ENCODE measurements around the gene CES4A. TPM values are rescaled to one million over a fixed set of nuclear protein-coding genes. Genes with fewer than 3 reads are reported as not detected.

Gene CES4A
- total and polyA plus RNA-seq, 9 of the 15 experiments (the other 6 are each of a cell fraction or from before 2014, with no cell fraction given): 0.09 to 0.13 (median 0.11) TPM; not detected in 6

- TF ChIP-seq, protein P1, sequence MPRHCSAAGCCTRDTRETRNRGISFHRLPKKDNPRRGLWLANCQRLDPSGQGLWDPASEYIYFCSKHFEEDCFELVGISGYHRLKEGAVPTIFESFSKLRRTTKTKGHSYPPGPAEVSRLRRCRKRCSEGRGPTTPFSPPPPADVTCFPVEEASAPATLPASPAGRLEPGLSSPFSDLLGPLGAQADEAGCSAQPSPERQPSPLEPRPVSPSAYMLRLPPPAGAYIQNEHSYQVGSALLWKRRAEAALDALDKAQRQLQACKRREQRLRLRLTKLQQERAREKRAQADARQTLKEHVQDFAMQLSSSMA (CRISPR knock-in tag; IDR thresholded peaks at IDR 0.05): peak; percentile 73; the same call in 1 of the 2 replicates
- TF ChIP-seq CREB5 (CRISPR knock-in tag; IDR thresholded peaks at IDR 0.05) (no peak), MBD1 (CRISPR knock-in tag; IDR thresholded peaks at IDR 0.05) (no peak), BRF1 (IDR thresholded peaks at IDR 0.05; ENCODE audit: borderline replicate concordance, extremely low read depth, insufficient read length) (no peak), CBFA2T2 (conservative IDR thresholded peaks at IDR 0.05) (no peak), RAD51 (IDR thresholded peaks at IDR 0.05; ENCODE audit: borderline replicate concordance, low read depth) (no peak), UBTF (IDR thresholded peaks at IDR 0.05; ENCODE audit: borderline replicate concordance in 1 of 2, low read depth in 2 of 2, low read length in 2 of 2) (peak; percentile 86 to 89; a peak in 2 of 4 replicates), SMAD4 (CRISPR knock-in tag; conservative IDR thresholded peaks at IDR 0.05) (peak; percentile 60; the same call in 1 of the 2 replicates), BMI1 (IDR thresholded peaks at IDR 0.05; ENCODE audit: low read length) (no peak), KDM2B (CRISPR knock-in tag; IDR thresholded peaks at IDR 0.05) (peak; percentile 73; the same call in 1 of the 2 replicates), SMC3 (conservative IDR thresholded peaks at IDR 0.05; ENCODE audit: insufficient read depth, low read depth, low read length) (no peak), CAMTA2 (CRISPR knock-in tag; conservative IDR thresholded peaks at IDR 0.05) (no peak), ZNF696 (CRISPR knock-in tag; conservative IDR thresholded peaks at IDR 0.05) (no peak), CBX1 (IDR thresholded peaks at IDR 0.05; ENCODE audit: low read depth) (peak; percentile 72; the same call in 1 of the 2 replicates), ZBTB5 (IDR thresholded peaks at IDR 0.05) (no peak), ZNF140 (CRISPR knock-in tag; IDR thresholded peaks at IDR 0.05) (no peak)
- TF ChIP-seq, protein P2, sequence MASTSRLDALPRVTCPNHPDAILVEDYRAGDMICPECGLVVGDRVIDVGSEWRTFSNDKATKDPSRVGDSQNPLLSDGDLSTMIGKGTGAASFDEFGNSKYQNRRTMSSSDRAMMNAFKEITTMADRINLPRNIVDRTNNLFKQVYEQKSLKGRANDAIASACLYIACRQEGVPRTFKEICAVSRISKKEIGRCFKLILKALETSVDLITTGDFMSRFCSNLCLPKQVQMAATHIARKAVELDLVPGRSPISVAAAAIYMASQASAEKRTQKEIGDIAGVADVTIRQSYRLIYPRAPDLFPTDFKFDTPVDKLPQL (IDR thresholded peaks at IDR 0.05; ENCODE audit: extremely low read depth, insufficient read length): peak; percentile 10
Observed at GRCh38 chr16:67028696-67029253, 40.4 kb downstream of the CES4A start, which contains the start of gene CBFB (continued).

Data from K562 (cell line).